Right ventricle myocardium inferior (tissue), 1 donor: ENCODE results near the gene SCYGR3. TPM values are rescaled to one million over a fixed set of nuclear protein-coding genes. Genes with fewer than 3 reads are reported as not detected.
"Not testable (repeated sequence)": the region's sequence is repeated elsewhere in the genome, so short reads cannot be mapped to it uniquely, and the experiment has no call there.

ENCODE experiments used
- ATAC-seq: fragments of 200-7000 bp; cut with Tn5 transposase; one replicate; pipeline ENCODE4 v1.9.1; 2020; ENCODE audit warnings: mild to moderate bottlenecking, moderate library complexity
- DNase-seq: peaks from one replicate; pipeline ENCODE4 v3.0.0; 2021; ENCODE audit errors: missing footprints
- intact Hi-C: fragments of 100-400 bp; cut with DNase I; formaldehyde crosslinking; loops from one replicate; pipeline ENCODE4 v1.11.0; 2022
- total RNA-seq: library from RNA; stranded (reverse); fragmentation: NEBNext Ultra II Directional; extraction: Animal tissue kit (Norgen Biotek cat#: 25700); gene quantifications from one replicate; pipeline ENCODE4 v1.2.1, GENCODE V29; 2021
- donor health status: DM: no; HTN: yes; CAD: no; lungs with severe emphysema.

Gene SCYGR3
- total RNA-seq, 1 donor from 2014 or later = not detected

DNA sequence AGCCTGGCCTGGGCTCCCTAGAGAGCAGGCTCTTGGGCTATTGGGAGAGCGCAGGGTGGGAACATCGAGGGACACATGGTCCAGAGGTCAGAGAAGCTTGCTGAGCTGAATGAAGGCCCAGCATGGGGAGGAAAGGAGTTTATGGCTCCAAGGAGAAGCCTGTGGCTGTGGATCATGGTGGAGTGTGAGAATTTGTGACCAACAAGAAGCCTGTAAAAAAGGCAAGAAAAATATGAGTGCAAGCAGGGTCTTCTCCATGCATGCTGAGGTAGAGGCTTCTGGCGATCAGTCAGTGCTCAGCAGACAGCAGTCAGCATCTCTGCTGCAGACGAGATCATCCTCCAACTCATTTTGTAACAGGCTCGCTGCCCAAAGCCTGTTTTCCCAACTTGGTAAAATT lies 1.3 kb upstream of the SCYGR3 start:
- DNase-seq (no peak), ATAC-seq (no peak)
- intact Hi-C loops = no loop called here

DNA sequence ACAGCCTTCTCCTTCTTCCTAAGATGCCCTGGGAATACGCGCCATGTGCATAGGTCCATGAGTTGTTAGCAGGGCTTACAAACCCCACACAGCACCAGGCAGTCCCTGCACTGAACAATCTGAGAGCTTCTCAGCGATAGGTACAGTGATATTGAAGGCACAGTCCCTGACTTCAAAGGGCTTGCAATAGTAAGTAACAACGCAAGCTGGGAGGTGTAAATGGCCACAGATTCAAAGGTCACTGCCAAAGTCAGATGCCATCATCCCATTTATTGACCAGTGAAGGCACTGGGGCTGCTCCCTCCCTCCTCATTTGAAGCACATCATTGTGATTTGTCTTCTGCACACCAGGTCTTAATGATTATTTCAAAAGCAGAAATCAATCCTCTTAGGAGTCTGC lies 541 bp upstream of the SCYGR3 start:
- no peak for ATAC-seq
- intact Hi-C loops = no loop called here

DNA sequence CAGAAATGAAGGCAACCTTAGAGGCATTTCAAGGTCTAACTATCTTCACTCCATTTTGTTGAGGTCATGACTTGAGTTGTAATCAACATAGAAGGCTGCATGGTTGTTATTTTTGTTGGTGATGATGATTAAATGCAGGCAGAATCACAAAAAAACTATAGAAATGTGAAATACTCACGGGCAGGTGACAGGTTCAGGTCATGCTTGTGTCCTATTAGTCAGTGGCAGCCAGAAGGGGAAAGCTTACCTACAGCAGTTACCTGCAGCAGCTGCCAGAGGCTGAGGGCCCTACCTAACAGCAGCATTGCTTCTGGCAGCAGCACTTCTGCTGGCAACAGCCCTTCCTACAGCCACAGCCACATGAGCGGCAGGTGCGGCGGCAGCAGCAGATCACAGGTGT lies 394 bp downstream of the SCYGR3 start:
- DNase-seq (no peak), ATAC-seq (no peak)
- intact Hi-C loops = no loop called here

More for the DNA sequence above, 541 bp upstream of the SCYGR3 start:
- no peak for DNase-seq

DNA sequence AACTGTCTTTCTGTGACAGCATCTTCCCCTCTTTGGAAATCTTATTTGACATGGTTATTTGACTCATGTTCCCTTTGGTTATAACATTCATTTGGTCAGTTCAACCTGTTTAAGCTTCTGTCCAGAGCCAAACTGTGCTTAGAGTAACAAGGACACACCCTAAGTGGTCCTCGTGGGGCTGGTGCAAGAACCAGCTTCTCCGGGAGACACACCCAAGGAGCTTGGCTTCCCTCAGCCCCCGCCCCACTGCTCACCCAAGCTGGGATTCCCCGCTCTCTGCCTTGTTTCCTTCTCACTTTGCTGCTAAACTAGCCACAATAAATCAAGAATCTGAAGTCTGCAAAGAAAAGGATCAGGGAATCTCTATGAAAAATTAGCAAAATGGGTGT lies 1.4 kb downstream of the SCYGR3 start:
- ATAC-seq = no peak
- intact Hi-C loops = no loop called here
- no peak for DNase-seq

DNA sequence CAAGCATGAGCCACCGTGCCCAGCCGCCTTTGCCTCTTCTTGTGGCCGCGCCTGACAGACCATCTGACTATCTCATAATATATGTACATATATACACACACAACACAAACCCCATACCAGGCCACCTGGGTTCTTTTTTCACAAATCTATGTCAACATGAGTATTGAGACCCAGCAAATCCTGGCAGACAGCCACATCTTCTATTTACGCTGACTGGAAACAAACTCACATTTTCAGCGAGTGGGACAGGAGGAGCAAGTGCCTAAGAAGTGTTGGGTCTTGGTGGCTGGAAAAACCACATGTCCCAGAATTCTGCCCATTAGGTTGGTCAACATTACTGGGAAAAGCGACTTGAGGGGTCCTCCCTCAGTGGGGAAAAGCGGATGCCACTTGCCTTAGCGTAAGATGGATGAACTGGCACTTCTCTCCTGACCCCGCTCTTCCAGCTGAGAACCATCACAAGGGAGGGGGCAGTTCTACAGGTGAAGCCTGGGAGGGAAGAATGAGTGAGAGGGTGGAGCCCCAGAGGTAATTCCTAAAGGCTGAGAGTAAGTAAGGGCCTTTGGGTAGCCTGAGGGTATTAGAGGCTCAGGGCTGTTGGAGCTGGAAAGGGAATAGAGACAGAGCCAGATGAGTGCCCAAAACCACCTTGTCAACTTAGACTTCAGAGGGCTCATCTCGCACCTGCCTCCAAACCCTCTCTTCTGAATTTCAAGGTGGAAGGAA lies 1.9 kb downstream of the SCYGR3 start:
- intact Hi-C loops = no loop called here
- DNase-seq (no peak), ATAC-seq (no peak)

DNA sequence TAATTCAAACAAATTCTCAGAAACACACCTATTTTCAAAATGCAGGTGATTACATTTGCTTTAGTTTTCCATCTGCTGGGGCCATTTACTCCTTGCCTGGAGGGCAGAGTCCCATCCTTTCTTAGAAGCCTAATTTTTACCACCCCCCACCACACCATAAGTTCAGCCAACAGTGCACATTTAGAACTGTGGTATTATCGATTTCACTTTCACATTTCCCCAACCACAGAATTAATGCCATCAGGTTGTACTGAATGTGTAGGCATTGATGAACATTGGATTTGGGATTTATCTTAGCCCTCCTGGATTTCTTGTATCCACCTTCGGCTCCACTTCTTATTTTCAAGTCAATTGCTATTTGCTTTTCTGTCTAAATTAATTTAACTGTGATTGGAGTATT lies 4.5 kb downstream of the SCYGR3 start:
- intact Hi-C loops = no loop called here
- DNase-seq (no peak), ATAC-seq (no peak)

DNA sequence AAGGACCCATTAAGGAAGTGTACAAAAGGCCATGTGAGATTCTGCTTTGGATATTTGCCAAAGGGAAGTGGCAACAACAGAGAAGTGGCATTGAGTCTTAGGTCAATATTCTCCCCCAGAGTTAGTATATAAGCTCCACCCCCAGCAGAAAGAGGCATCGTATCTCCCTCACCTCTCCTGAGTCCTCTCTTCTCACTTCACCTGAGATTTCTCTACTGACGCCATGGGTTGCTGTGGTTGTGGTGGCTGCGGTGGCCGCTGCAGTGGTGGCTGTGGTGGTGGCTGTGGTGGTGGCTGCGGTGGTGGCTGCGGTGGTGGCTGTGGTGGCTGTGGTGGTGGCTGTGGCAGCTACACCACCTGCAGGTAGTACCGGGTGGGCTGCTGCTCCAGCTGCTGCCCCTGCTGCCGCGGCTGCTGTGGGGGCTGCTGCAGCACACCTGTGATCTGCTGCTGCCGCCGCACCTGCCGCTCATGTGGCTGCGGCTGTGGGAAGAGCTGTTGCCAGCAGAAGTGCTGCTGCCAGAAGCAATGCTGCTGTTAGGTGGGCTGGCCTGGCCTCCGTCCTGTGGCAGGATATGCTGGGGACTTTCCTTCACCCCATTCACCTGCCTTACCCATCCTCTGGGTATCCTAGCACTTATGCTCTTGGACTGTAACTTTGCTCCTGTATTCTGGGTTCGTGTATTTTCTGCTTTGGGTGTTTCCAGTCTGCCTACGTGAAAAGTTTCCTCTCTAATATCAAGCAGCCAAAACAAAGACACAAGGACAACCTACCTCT lies 5.9 kb downstream of the SCYGR3 start:
- DNase-seq (no peak), ATAC-seq (no peak)
- intact Hi-C loops = no loop called here

DNA sequence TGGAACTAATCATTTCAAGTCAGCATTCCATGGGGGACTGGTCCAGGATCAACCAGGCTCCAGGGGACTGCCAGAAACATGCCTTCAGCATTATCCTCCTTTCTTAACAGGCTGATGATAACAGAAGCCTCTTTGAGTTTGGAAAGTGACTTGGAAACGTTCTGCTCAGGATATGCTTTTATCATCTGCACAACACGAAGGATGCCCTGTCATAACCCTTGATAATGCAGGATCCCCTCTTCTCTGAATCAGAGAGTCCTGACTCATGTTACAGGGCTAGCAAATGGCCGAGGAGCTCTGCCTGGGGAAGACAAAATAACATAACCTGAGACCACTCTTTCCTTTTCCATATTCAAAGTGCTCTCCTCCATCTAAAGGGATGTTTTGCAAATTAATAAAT lies 6.7 kb downstream of the SCYGR3 start:
- ATAC-seq = no peak
- DNase-seq = no peak
- intact Hi-C loops = no loop called here

DNA sequence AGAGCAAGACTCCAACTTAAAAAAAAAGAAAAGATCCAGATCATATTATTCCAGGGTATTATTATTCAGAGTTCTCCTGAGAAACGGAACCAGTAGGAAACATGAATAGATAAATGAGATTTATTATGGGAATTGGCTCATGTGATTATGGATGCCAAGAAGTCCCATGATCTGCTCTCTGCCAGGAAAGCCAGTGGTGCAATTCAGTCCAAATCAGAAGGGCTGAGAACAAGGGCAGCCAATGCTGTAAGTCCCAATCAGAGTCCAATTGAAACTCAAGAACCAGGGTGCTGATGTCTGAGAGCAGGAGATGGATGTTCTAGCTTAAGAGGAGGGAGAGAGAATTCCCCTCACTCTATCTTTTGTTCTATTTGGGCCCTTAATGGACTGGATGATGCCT lies 8.2 kb downstream of the SCYGR3 start:
- peak; percentile 23 for ATAC-seq
- intact Hi-C loops = no loop called here
- no peak for DNase-seq

DNA sequence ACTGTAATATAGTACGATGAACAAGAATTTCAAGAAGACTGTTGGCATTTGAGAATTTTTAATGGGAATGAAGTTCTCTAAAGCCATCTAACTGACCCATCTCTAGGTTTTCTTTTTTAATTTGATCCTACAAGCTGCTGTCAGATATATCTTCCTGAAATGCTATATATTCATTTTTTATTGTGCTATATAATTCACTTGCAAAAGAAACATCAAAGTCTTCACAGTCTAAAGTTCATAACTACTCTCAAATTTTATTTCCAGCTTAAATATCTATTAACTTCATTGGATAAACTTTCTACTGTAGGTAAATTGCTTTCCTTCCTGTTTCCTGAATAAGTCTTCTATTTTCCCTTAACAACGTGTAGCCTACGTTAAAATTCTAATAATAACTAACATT lies 12.3 kb downstream of the SCYGR3 start:
- ATAC-seq = no peak
- intact Hi-C loops = no loop called here
- no peak for DNase-seq

DNA sequence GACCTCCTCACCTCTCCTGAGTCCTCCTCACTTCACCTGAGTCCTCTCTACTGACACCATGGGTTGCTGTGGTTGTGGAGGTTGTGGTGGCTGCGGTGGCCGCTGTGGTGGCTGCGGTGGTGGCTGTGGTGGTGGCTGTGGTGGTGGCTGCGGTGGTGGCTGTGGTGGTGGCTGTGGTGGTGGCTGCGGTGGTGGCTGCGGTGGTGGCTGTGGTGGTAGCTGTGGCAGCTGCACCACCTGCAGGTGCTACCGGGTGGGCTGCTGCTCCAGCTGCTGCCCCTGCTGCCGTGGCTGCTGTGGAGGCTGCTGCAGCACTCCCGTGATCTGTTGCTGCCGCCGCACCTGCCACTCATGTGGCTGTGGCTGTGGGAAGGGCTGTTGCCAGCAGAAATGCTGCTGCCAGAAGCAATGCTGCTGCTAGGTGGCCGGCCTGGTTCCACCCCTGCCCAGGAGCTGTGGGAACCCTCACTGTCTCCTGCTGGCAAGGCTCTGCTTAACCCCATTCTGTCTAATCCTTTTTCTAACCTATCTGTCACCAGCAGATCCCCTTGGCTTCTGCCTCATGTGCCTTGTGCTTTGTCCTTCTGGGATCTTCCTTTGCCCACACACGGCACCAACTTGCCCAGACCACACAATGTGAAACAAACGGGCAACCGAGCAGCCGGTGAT lies 15.7 kb downstream of the SCYGR3 start, which contains the start of gene SCYGR2:
SCYGR2 (plus strand) TSS at position 59 of the 669 bp plus-strand sequence; CDS start at position 59, 0 bp downstream.
- ATAC-seq, intact Hi-C loops, DNase-seq: not testable (repeated sequence)

DNA sequence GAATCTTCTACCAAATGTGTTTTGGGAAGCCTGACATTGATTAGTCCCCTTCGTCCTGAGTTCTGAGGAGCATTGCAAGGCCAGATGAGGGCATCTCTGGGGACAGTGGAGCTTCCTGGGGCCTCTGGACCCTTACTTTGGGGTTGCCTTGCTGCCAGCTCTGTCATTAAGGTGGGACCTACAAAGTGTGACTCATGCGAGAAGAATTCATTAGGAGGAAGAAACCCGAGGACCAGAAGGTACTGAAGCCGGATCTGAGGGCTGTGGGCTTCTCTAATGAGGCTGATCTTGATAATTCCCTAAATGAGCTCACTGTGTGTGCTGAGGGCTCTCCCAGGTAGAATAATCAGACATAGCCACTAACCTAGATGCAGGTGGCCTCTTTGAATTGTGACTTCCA lies 16.6 kb downstream of the SCYGR3 start:
- DNase-seq (no peak), ATAC-seq (no peak)
- intact Hi-C loops = no loop called here

DNA sequence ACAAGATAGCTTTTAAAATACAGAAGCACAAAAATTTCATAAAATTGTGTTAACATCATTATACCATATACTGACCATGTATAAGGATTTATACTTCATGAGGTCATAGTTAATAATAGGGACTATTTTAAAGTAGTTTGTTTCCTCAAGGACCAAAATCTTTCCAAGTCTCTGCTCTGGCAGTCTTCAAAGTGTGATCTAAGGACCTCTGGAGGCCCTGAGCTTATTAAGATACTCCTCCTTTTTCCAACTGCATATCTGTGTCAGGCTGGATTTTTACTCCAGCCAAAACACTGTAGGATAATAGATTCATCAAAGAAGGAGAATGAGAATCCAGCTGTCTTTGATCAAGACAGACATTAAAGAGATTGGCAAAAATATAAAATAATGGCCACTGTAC lies 17.6 kb downstream of the SCYGR3 start:
- no peak for DNase-seq
- intact Hi-C loops = no loop called here
- no peak for ATAC-seq

DNA sequence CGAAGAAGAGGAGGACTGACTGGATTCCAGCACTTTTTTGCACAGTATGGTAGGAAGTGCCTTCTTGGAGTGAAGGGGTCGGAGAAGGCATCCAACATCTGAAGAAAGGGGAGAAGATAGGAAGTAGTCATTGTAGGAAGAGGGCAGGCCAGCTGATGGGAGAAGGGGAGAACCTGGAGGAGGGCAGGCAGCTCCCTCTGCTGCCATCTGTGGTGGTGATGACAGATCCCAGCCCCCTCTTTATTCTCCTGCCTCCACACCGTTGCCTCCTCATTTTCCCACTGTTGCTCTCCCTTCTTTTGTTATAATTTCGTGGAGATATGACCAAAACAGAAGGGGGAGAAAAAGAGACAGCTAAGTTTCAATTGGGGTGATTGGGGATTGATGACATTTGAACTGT lies 18.8 kb downstream of the SCYGR3 start:
- DNase-seq = no peak
- ATAC-seq = no peak
- intact Hi-C loops = no loop called here

DNA sequence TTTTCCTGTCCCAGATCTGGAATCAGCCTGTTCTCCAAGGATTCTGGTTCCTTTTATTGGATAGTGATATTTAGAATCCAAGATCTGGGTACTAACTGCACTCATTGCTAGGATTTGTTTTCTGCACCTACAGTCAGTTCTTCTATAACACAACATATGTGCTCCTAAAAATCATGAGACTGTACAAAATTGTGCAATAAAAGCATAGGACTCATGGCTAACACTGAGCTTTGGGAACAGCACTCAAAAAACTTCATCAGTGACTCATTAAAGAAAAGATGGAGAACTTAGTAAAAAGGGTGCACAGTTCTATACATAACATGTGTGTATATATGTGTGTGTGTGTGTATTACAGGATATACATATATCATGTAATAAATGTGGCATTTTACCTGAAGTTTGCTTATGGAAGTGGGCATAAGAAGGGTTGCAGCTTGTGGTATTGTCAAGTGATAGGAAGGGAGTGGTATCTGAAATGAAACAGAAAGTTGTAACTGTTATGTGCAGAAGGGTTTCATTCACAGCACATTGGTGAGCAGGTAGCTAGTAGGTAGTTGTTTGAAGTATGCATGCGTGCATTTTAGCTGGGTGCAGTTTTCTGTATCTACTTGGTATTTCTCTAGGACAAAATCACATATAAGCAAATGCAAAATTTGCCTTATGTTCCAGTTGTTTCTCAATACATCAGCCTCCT lies 21.8 kb downstream of the SCYGR3 start:
- intact Hi-C loops = no loop called here
- ATAC-seq = no peak
- no peak for DNase-seq

DNA sequence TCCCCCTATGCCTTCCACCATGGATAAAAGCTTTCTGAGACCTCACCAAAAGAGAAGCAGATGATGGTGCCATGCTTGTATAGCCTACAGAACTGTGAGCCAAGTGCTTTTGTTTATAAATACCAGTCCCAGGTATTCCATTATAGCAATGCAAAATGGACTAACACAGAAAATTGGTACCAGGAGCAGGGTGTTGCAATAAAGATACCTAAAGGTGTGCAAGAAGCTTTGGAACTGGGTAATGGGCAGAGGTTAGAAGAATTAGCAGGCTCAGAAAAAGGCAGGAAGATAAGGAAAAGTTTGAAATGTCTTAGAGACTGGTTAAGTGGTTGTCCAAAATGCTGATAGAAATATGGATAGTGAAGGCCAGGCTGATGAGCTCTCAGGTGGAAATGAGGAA lies 32.3 kb downstream of the SCYGR3 start:
- ATAC-seq (no peak), DNase-seq (no peak)
- intact Hi-C loops = no loop called here

DNA sequence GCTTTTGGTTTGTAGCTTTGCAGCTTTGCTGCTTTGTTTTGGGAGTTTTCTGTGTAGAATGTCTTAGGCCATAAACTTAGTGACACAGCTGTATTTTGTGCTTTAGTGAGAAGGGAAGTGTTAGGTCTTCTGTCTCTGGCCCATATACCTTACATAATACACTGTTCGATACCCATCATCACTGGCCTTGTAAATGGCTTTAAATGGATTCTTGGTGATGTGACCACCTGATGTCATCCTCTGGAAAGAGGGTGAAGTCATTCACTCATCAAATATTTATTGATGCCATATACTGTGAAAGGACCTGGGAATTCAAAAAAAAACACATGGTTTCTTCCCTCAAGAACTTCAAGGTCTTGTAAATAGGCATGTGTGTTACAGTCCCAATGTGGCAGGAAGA lies 34.8 kb downstream of the SCYGR3 start:
- intact Hi-C loops = no loop called here
- ATAC-seq = no peak
- DNase-seq = no peak

DNA sequence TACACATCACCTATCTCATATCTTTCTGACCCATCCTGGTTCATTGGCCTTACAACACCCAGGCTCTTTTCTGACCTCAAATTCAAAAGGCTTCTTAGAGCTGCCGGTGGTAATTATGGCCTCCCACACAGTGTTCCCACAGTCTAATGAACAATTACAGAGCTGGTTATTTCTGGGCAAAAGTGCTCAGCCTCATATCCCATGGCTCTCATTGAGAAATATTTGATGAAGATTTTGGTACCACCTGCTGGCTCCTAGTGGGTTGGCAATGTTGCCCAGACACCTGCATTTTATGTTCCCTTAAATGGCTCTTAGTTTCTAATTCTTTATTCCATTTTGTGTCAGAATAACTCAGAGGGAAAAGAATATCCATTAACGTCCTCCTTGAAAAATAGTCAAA lies 36.0 kb downstream of the SCYGR3 start:
- intact Hi-C loops = no loop called here
- no peak for DNase-seq
- ATAC-seq = no peak

DNA sequence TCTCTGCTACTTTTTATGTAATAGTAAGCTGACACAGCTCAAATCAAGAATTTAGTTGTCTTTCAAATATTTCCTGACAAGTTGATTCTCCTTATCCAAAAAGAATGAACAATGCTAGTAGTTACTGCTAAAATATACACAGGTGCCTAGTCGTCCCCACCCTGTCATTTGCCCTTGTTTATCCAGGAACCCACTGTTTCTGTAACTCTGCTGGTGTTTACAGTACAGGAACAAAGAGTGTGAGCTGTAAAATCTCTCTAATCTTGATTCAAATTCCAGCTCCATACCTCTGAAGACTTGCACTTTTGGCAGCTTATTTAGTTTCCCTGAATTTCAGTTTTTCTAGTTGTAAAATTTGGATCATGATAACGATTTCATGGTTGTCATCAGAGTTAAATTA lies 37.1 kb downstream of the SCYGR3 start:
- DNase-seq = no peak
- intact Hi-C loops = no loop called here
- ATAC-seq = no peak
